Endodermal cell (in vitro differentiated cells): ENCODE measurements around the gene SMNDC1. TPM values are rescaled to one million over a fixed set of nuclear protein-coding genes. Genes with fewer than 3 reads are reported as not detected.
A peak's percentile ranks its signal among the peaks of the same experiment; 100 is the strongest.

Experiments
- DNase-seq: peaks from one replicate; pipeline ENCODE4 v3.0.0-alpha.2; 2017
- H3K27ac ChIP-seq: 2 replicates; pipeline ENCODE4 v1.5.1; 2013; ENCODE audit warnings: mild to moderate bottlenecking, low read depth, low read length, moderate library complexity
- H3K27me3 ChIP-seq: 2 replicates; pipeline ENCODE4 v1.6.1; 2013; ENCODE audit warnings: mild to moderate bottlenecking, low read length, moderate library complexity; ENCODE audit not compliant: insufficient read depth, control insufficient read depth, poor library complexity, severe bottlenecking
- H3K36me3 ChIP-seq: 2 replicates; pipeline ENCODE4 v1.7.0; 2013; ENCODE audit warnings: mild to moderate bottlenecking, low read length, moderate library complexity; ENCODE audit not compliant: control insufficient read depth, insufficient read depth
- H3K4me1 ChIP-seq: one replicate; pipeline ENCODE4 v1.7.0; 2013; ENCODE audit warnings: low read length; ENCODE audit not compliant: control insufficient read depth, insufficient read depth
- H3K4me3 ChIP-seq: 2 replicates; pipeline ENCODE4 v1.5.1; 2013; ENCODE audit warnings: mild to moderate bottlenecking, low read length, moderate library complexity
- H3K9ac ChIP-seq: 2 replicates; pipeline ENCODE4 v1.6.1; 2013; ENCODE audit warnings: mild to moderate bottlenecking, low read length, moderate library complexity; ENCODE audit not compliant: poor library complexity, severe bottlenecking; ENCODE audit errors: extremely low read depth
- H3K9me3 ChIP-seq: 2 replicates; pipeline ENCODE4 v1.6.1; 2013; ENCODE audit warnings: mild to moderate bottlenecking, low read length, moderate library complexity; ENCODE audit not compliant: control insufficient read depth
- H3K27ac Mint-ChIP-seq: 2 replicates; pipeline ENCODE4 v1.8.0; 2020; ENCODE audit warnings: mixed read lengths
- H3K27me3 Mint-ChIP-seq: 2 replicates; pipeline ENCODE4 v1.8.0; 2021; ENCODE audit warnings: mild to moderate bottlenecking, mixed read lengths; ENCODE audit not compliant: insufficient read depth
- H3K36me3 Mint-ChIP-seq: 2 replicates; pipeline ENCODE4 v1.8.0; 2020; ENCODE audit warnings: low read depth, mixed read lengths
- H3K4me1 Mint-ChIP-seq: 2 replicates; pipeline ENCODE4 v1.8.0; 2020; ENCODE audit warnings: mixed read lengths
- H3K4me3 Mint-ChIP-seq: 2 replicates; pipeline ENCODE4 v1.8.0; 2020; ENCODE audit warnings: mild to moderate bottlenecking, moderate library complexity, mixed read lengths
- H3K9me3 Mint-ChIP-seq: 2 replicates; pipeline ENCODE4 v1.8.0; 2020; ENCODE audit warnings: mild to moderate bottlenecking, mixed read lengths
- WGBS, 2 experiments: methylation state at CpG; one replicate each; pipeline versions ENCODE4 v1.1.5 to v1.1.7; 2013; ENCODE audit warnings: missing lambda C conversion rate in 2 of 2, mixed read lengths in 1 of 2; ENCODE audit not compliant: insufficient coverage in 1 of 2, insufficient read length in 1 of 2; 5-methylcytosine and 5-hydroxymethylcytosine counted together
- total RNA-seq, 2 donors: library from RNA; stranded (reverse); fragmentation: NEBNext Ultra II Directional in 1 of 2; extraction: Animal tissue kit (Norgen Biotek cat#: 25700) in 1 of 2; gene quantifications; 2 replicates in 1 of 2; 3 replicates in 1 of 2; pipeline ENCODE4 v1.2.1, GENCODE V29; 2021
- TF ChIP-seq, protein P1 (sequence below): fragments of 200-600 bp; sonication (generic); conservative IDR thresholded peaks from 2 replicates; pipeline ENCODE4 v1.5.0; 2021; ENCODE audit warnings: antibody characterized with exemption, mild to moderate bottlenecking

Gene SMNDC1
- total RNA-seq, 2 donors from 2014 or later, result 52.9 to 65.6 TPM

DNA sequence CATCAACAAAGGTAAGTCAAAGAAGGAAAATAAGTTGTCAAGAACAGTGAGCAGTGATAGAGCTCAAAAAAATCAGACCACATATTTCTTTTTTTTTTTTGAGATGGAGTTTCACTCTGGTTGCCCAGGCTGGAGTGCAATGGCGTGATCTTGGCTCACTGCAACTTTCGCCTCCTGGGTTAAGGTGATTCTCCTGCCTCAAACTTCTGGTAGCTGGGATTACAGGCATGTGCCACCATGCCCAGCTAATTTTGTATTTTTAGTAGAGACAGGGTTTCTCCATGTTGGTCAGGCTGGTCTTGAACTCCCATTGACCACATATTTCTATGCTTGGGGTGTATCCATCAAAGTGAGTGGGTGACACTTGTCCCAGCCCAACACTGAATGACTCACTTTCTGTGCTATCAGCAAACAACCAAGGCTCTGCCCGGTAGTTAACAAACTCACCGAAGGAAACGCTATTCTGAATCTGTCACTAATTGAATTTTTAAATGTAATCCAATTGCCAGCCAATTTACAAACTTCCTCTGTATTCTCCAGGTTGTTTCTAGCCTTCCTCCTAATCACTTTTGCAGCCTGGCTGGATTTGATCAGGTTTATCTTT, 19.6 kb upstream of the SMNDC1 start:
- TF ChIP-seq, protein P1, sequence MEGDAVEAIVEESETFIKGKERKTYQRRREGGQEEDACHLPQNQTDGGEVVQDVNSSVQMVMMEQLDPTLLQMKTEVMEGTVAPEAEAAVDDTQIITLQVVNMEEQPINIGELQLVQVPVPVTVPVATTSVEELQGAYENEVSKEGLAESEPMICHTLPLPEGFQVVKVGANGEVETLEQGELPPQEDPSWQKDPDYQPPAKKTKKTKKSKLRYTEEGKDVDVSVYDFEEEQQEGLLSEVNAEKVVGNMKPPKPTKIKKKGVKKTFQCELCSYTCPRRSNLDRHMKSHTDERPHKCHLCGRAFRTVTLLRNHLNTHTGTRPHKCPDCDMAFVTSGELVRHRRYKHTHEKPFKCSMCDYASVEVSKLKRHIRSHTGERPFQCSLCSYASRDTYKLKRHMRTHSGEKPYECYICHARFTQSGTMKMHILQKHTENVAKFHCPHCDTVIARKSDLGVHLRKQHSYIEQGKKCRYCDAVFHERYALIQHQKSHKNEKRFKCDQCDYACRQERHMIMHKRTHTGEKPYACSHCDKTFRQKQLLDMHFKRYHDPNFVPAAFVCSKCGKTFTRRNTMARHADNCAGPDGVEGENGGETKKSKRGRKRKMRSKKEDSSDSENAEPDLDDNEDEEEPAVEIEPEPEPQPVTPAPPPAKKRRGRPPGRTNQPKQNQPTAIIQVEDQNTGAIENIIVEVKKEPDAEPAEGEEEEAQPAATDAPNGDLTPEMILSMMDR, result no peak
- H3K27ac ChIP-seq, result no peak overlapping the region
- H3K27ac Mint-ChIP-seq, result no peak overlapping the region

DNA sequence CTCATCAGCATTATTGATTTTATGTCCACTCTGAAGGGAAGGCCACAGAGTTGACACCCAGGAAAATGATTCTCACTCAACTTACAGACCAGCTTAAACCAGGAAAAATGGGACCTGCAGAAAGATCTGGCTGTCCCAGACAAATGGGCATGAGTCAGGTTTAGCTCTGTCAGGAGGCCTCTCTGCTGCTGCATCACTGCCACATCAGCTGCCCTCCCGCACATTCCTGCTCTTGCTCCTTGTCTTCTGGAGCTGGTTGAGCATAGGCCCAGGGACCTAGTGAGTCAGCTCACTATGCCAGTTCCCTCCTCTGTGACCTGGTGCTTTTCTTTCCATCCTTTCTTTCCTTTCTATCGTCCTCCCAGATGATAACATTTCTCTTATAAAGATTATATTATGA, 18.8 kb upstream of the SMNDC1 start:
- Mint-ChIP-seq H3K27me3 (peaks cover 5% of the 10 kb centered on the region), H3K4me1 (peaks cover 36% of the 10 kb centered on the region), H3K36me3 (peaks cover 2% of the 10 kb centered on the region), H3K27ac (no peak overlapping the region), H3K4me3 (no peak overlapping the region), H3K9me3 (peaks cover 40% of the 10 kb centered on the region)
- TF ChIP-seq, protein P1, result no peak
- 83 to 95% methylated on average over 1 of the region's 2 CpGs for WGBS, 2 experiments
- Histone ChIP-seq H3K4me3 (no peak overlapping the region), H3K9me3 (peaks cover 44% of the 10 kb centered on the region), H3K27me3 (no peaks in the 10 kb centered on the region), H3K9ac (no peak overlapping the region), H3K36me3 (no peaks in the 10 kb centered on the region), H3K4me1 (peaks cover 7% of the 10 kb centered on the region), H3K27ac (no peak overlapping the region)
- DNase-seq, result no peak

More for the DNA sequence above, 19.6 kb upstream of the SMNDC1 start:
- Histone ChIP-seq H3K9me3 (peaks cover 52% of the 10 kb centered on the region), H3K9ac (no peak overlapping the region), H3K36me3 (no peaks in the 10 kb centered on the region), H3K27me3 (no peaks in the 10 kb centered on the region), H3K4me1 (peaks cover 5% of the 10 kb centered on the region), H3K4me3 (no peak overlapping the region)
- whole genome bisulfite sequencing, 2 experiments, result 48 to 76% methylated on average over 5 of the region's 5 CpGs
- H3K36me3 Mint-ChIP-seq, result peaks cover 2% of the 10 kb centered on the region
- peak; percentile 62 for DNase-seq
- H3K4me1 Mint-ChIP-seq, result peaks cover 32% of the 10 kb centered on the region
- H3K9me3 Mint-ChIP-seq, result peaks cover 48% of the 10 kb centered on the region
- peaks cover 5% of the 10 kb centered on the region for H3K27me3 Mint-ChIP-seq
- H3K4me3 Mint-ChIP-seq, result no peak overlapping the region

DNA sequence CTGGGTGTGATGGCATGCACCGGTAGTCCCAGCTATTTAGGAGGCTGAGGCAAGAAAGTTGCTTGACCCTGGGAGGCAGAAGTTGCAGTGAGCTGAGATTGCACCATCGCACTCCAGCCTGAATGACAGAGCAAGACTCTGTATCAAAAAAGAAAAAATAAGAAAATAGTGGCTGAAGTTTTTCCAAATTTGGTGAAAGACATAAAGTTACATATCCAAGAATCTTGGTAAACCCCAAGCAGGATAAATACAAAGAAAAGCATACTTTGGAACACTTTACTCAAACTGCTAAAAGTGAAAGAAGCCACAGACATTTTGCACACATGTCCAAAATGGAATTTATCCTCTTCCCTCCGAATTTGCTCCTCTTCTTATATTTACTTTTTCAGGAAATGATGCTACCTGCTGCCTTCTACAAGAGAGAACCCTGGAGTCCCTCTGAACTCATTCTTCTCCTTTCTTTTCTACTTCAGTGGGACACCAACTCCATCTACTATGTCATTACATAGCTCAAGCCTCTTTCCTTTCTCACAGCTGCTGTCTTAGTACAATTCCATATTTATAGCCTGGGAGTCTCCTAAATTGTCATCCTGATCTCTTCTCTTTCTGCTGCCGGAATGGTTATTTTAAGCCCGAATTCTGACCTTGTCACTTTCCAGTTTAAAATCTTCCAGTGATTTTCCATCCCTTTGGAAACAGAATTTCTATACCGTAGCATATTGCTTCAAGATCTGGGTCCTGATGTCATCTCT, 17.3 kb upstream of the SMNDC1 start:
- Histone ChIP-seq H3K27ac (no peak overlapping the region), H3K4me1 (peaks cover 11% of the 10 kb centered on the region), H3K36me3 (no peaks in the 10 kb centered on the region), H3K9ac (no peak overlapping the region), H3K9me3 (peaks cover 40% of the 10 kb centered on the region), H3K4me3 (peak overlapping the region; percentile 20), H3K27me3 (no peaks in the 10 kb centered on the region)
- Mint-ChIP-seq H3K4me1 (peaks cover 41% of the 10 kb centered on the region), H3K9me3 (peaks cover 29% of the 10 kb centered on the region), H3K27me3 (peaks cover 1% of the 10 kb centered on the region), H3K27ac (no peak overlapping the region), H3K4me3 (no peak overlapping the region), H3K36me3 (peaks cover 2% of the 10 kb centered on the region)
- TF ChIP-seq, protein P1, result no peak
- WGBS, 2 experiments, result 94 to 95% methylated on average over 6 of the region's 6 CpGs
- no peak for DNase-seq
